NCI-H2107 treated with DMSO at 0.1 percent for 48 hours (cell line): ENCODE data around the gene RPP25L.

ENCODE experiments used
- DNase-seq: peaks from one replicate; lab custom pipeline; 2025; ENCODE audit not compliant: unreplicated experiment; lab: John Stamatoyannopoulos, UW

The RPP25L gene

DNA sequence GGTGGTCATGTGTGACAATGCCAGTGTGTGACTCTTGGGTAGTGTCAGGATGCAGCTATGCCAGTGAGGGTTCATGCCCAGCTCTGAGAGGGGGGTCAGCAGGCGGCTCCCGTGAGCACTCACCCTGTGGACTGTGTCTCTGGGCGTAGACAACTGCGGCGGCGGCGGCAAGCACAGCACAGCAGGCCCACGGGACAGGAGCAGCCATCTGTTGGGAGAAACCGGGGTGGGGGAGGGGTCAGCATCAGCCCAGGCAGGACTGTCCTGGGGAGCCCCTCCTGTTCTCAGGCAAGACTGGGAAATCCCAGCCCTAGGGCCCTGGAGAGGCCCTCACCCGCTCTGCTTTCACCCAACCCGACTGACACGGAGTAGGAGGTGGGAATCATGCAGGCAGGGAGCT lies 43.1 kb downstream of the RPP25L start:
- DNase-seq: no peak

DNA sequence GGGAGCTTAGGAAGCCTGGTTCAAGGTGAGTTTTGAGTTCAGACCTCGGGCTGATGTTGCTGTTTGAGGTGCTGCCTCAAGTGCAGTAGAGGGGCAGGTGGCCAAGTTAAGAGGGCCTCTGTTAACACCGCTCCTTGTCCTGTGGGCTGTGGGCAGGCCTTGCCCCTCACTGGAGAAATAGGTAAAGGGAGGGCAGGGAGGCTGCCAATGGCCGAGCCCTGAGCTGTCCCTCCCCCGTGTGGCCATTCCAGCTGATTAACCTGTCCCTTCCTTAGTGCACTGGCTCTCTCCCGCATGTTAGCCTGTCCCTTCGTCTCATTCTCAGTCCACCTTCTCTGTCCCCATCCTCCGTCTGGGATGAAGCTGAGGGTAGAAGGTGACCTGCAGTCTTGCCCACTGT lies 43.8 kb downstream of the RPP25L start:
- no peak for DNase-seq

DNA sequence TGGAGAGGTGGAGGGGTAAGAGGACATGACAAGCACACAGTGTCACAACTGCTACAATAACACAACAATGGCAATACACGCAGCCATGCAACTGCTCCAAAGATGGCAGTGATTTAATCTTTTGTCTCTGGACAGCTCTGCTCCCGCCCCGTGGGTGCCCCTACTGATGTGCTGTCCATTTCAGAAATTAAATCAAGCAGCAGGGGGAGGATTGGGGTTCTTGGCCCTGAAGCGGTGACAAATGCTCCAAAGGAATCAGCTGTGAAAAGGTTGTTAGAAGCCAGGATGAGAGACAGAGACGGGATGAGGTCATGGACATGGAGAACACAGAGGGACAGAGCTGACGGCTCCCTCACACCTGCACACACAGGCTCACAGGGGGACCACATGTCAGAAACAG lies 44.9 kb downstream of the RPP25L start:
- no peak for DNase-seq

DNA sequence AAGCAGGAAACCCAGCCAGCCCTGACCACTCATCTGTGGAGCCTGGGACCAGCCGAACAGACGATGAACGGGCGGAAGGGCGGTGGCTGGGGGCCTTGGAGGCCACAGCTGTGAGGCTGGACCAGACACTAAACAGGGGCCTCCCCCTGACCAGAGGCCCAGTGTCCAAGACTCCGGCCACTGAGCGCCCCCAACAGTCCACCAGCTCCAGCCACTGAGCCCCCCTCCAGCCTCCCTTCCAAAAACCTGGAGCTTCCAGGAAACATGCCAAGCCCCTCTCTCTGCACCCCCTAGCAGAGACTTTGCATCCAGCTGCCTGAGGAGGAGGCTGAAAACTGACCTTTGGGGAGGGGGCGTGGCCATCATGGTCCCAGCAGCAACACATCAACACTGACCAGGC lies 45.6 kb downstream of the RPP25L start:
- no peak for DNase-seq

DNA sequence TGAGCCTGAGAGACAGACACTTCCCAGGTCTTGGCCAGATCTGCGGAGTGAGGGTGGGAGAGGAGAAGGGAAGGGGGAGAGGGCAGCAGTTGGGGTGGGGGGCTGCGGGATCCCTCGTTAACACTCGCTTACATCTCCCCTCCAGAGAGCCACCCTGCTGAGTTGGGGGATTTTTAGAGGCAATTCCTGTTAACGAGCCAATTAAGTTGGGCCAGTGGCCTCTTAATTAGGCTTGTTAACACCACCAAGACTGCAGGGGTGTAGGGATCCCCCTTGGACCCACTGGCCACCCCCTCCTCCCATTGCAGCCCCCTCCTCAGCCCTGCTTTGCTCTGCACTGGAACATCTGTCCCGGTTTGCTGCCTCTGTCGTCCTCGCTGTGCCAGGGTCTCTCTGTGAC lies 46.0 kb downstream of the RPP25L start:
- no peak for DNase-seq

- no peak for DNase-seq
These were observed 47.3 kb downstream of the RPP25L start for GRCh38 chr9:34564617-34565016.

GRCh38 chr9:34563262-34563661 lies 48.6 kb downstream of the RPP25L start:
- DNase-seq: no peak

DNA sequence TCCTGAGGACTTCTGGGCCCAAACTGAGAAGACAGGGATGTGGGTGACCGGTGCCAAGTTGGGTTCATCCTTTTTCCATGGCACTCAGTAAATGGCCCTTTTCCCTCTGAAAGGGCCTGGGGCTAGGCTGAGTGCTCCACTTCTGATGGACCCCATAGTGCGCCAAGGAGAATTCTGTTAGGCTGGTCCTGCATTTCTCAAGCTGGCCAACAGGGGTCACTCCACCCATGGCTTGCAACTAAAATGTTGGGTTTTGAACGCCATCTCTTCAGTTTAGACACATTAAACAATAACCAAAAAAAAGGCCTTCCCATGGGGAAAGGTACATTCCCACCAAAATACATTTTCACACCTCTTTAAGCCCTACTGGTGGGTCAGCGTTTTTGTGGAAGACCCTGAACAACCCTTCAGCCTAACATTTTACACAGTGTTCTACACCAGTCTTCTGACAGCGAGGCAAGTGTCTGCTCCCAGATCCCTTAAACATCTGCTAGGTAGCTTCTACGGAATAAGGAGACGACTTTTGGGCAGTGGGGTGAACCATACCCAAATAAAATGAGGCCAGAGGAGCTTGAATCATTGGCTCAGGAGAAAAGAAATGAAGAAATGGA lies 49.7 kb downstream of the RPP25L start:
- DNase-seq: no peak

DNA sequence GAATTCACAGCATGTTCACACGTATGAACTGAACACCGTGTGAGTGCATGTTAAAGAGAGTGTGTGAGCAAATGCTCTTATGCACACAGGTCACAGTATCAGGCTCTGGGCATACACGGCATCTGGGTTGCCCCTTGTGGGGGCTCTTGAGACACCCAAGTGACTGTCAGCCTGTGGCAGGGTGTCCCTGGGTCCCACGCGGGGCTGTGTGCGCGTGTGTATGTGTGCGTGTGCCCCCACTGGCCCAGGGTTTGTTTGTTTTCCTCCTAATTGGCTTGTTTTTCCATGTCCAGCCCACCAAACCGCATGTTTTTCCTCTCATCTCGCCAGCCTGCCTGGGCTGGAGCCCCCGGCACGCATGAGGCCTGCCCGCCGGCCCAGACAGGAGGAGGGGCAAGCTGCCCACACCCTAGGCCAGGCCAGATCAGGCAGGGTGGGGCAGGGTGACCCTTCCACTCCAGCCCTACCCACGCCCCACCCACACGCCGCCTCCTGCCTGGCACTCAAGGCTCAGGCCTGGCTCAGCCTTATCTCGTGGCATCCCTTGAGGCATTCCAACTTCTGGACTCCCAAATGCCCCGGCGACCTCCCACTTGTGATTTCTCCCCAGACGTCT lies 51.2 kb downstream of the RPP25L start:
- no peak for DNase-seq
